HEK293T (cell line): ENCODE data around the gene GART.

ENCODE experiments used
- ARNT ChIP-seq: fragments of 450-650 bp; IDR thresholded peaks from 2 replicates; pipeline ENCODE4 v1.6.1; 2017; ENCODE audit warnings: mild to moderate bottlenecking
- SP1 ChIP-seq: fragments of 450-650 bp; IDR thresholded peaks from 2 replicates; pipeline ENCODE4 v1.6.1; 2017
- TARDBP ChIP-seq: fragments of 450-650 bp; IDR thresholded peaks from 2 replicates; pipeline ENCODE4 v1.6.1; 2016
- TF ChIP-seq, protein P1 (sequence below): fragments of 450-650 bp; IDR thresholded peaks from 2 replicates; pipeline ENCODE4 v1.6.1; 2016

DNA sequence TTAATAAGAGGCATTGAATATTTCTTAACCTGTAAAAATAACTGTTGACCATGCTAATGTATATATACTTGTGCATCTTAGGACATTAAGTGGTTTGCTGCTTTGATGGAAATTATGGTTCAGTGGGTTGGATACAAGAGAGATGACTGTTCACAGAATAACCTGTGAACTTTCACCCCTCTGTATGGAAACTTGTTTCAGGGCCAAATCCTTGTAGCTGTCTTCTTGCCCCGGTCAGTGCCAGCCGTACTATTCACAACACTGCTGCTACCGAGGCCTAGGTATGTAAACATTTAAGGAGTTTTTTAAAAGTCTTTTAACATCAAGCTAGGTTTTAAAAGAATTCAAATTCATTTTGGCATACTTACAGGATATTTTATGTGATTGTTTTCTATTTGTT lies 30.4 kb upstream of the GART start:
- no peak for TF ChIP-seq TARDBP
- TF ChIP-seq SP1, result no peak
- TF ChIP-seq ARNT, result no peak
- TF ChIP-seq, protein P1, sequence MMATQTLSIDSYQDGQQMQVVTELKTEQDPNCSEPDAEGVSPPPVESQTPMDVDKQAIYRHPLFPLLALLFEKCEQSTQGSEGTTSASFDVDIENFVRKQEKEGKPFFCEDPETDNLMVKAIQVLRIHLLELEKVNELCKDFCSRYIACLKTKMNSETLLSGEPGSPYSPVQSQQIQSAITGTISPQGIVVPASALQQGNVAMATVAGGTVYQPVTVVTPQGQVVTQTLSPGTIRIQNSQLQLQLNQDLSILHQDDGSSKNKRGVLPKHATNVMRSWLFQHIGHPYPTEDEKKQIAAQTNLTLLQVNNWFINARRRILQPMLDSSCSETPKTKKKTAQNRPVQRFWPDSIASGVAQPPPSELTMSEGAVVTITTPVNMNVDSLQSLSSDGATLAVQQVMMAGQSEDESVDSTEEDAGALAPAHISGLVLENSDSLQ, result no peak
